ENCODE results near the gene RGS9BP. TPM values are rescaled to one million over a fixed set of nuclear protein-coding genes. Genes with fewer than 3 reads are reported as not detected.

The RGS9BP gene
- total and polyA plus RNA-seq, 10 of the 15 experiments (the other 5 are each of a cell fraction or from before 2014, with no cell fraction given), result 0.01 to 0.10 (median 0.05) TPM; not detected in 6

DNA sequence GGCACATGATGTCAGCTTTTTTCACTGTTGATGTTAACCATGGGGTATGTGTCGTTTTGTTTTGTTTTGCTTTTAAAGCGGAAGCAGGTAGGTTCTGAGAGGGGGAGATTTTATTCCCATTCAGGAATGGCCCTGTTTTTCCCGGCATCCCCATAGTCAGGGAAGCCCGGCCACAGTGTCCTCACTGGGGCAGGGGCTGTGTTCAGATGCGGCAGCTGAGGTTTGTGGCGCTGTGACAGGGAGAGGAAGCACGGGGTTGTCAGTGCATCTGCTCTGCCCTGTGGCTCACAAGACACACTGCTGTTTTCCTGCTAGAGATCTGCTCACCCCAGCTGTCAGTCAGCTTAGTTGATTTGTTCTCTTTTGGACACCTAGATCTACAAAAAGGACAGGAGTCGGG lies 28.3 kb upstream of the RGS9BP start (continued):
- no peak for TF ChIP-seq BHLHE40 (IDR thresholded peaks at IDR 0.05; ENCODE audit: borderline replicate concordance in 1 of 2, low read depth in 2 of 2, low read length in 1 of 2)

DNA sequence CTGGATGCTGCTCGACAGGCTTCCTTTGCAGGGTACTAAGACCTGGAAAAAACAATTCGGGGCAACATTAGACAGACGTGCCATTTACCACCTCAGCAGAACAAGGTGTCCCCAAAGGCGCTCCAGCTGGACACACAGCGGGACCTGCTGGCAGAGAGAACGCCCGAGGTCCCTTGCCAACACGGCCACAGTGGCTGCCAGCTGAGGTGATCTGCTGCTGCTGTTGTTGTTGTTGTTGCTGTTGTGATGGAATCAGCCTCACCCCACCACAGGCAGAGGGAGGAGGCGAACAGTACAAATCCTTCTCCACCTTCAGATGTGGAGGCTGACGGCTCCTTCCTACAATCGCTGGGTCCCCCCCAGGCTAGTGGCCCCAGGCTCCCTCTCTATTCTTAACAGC lies 25.9 kb upstream of the RGS9BP start:
- no peak for DNase-seq (ENCODE audit: low read depth, low spot score)
- H3K4me3 ChIP-seq, result no peak overlapping the region
- H3K27ac ChIP-seq (ENCODE audit: control insufficient read depth, insufficient read depth), result no peak overlapping the region
- H3K79me2 ChIP-seq (ENCODE audit: control insufficient read depth, insufficient read depth, low read length), result no peaks in the 10 kb centered on the region
- peaks cover 11 to 22% of the 10 kb centered on the region in 2 experiments for H3K36me3 ChIP-seq (ENCODE audit: control insufficient read depth in 2 of 2, insufficient read depth in 2 of 2, low read length in 1 of 2)
- peaks cover 3% of the 10 kb centered on the region for H3K4me1 ChIP-seq (ENCODE audit: control insufficient read depth, insufficient read depth, low read length)
- ATAC-seq, result no peak
- SMC1A ChIA-PET (ENCODE audit: uncharacterized antibody, unreplicated experiment), result no interaction called here
- CTCF ChIA-PET, result no interaction called here
- no peak overlapping the region for H3K4me2 ChIP-seq (ENCODE audit: control insufficient read depth, insufficient read depth)
- BruUV-seq (replicated peaks), result no TSS peak
- in situ Hi-C loops (cut with MboI) (no loop called here), intact Hi-C loops (cut with micrococcal nuclease; ENCODE audit: unreplicated experiment) (no loop called here)
- WGBS (ENCODE audit: insufficient coverage, insufficient replicate concordance, low lambda C conversion rate, missing lambda C conversion rate), result 94% methylated on average over 11 of the region's 11 CpGs
- H2AFZ ChIP-seq (ENCODE audit: control insufficient read depth, low read depth, low read length), result no peak overlapping the region
- no peak for FAIRE-seq
- H3K9me3 ChIP-seq (replicated peaks; ENCODE audit: control insufficient read depth, insufficient read depth, low read length), result no peaks in the 10 kb centered on the region
- RAD21 ChIA-PET (ENCODE audit: unreplicated experiment), result no interaction called here
- no peak overlapping the region for H3K9ac ChIP-seq (ENCODE audit: control insufficient read depth, insufficient read depth, low read length)
- POLR2A ChIA-PET, result no interaction called here
- H4K20me1 ChIP-seq (ENCODE audit: control insufficient read depth, insufficient read depth), result no peaks in the 10 kb centered on the region
- H3K27me3 ChIP-seq (replicated peaks in 1 of 2; ENCODE audit: control insufficient read depth in 2 of 2, insufficient read depth in 2 of 2, low read length in 1 of 2), result no peaks in the 10 kb centered on the region
- no peak for TF ChIP-seq CREB1 (IDR thresholded peaks at IDR 0.05; ENCODE audit: low read depth)
- TF ChIP-seq RAD21 (IDR thresholded peaks at IDR 0.05; ENCODE audit: insufficient read depth, low read depth, low read length), result no peak
- TF ChIP-seq MYB (IDR thresholded peaks at IDR 0.05; ENCODE audit: borderline replicate concordance, low read depth, low read length), result no peak
- TF ChIP-seq NR2C1 (IDR thresholded peaks at IDR 0.05), result no peak
- no peak for TF ChIP-seq ZNF207 (IDR thresholded peaks at IDR 0.05; ENCODE audit: borderline replicate concordance)
- TF ChIP-seq, protein P1, sequence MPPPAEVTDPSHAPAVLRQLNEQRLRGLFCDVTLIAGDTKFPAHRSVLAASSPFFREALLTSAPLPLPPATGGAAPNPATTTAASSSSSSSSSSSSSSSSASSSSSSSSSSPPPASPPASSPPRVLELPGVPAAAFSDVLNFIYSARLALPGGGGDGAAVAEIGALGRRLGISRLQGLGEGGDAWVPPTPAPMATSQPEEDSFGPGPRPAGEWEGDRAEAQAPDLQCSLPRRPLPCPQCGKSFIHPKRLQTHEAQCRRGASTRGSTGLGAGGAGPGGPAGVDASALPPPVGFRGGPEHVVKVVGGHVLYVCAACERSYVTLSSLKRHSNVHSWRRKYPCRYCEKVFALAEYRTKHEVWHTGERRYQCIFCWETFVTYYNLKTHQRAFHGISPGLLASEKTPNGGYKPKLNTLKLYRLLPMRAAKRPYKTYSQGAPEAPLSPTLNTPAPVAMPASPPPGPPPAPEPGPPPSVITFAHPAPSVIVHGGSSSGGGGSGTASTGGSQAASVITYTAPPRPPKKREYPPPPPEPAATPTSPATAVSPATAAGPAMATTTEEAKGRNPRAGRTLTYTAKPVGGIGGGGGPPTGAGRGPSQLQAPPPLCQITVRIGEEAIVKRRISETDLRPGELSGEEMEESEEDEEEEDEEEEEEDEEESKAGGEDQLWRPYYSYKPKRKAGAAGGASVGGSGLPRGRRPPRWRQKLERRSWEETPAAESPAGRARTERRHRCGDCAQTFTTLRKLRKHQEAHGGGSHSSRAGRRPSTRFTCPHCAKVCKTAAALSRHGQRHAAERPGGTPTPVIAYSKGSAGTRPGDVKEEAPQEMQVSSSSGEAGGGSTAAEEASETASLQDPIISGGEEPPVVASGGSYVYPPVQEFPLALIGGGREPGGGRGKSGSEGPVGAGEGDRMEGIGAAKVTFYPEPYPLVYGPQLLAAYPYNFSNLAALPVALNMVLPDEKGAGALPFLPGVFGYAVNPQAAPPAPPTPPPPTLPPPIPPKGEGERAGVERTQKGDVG (CRISPR knock-in tag; IDR thresholded peaks at IDR 0.05), result no peak
- TF ChIP-seq KAT2A (conservative IDR thresholded peaks at IDR 0.05; ENCODE audit: control insufficient read depth, low read depth, low read length), result no peak
- TF ChIP-seq SREBF1 (IDR thresholded peaks at IDR 0.05; ENCODE audit: low read length), result no peak
- TF ChIP-seq NFIC (IDR thresholded peaks at IDR 0.05; ENCODE audit: low read depth, low read length), result no peak
- no peak for TF ChIP-seq EED (IDR thresholded peaks at IDR 0.05; ENCODE audit: low read depth)
- no peak for TF ChIP-seq TCF12 (IDR thresholded peaks at IDR 0.05; ENCODE audit: low read depth, low read length)
- no peak for TF ChIP-seq YY1 (IDR thresholded peaks at IDR 0.05; ENCODE audit: low read depth, low read length)
- TF ChIP-seq, protein P2, sequence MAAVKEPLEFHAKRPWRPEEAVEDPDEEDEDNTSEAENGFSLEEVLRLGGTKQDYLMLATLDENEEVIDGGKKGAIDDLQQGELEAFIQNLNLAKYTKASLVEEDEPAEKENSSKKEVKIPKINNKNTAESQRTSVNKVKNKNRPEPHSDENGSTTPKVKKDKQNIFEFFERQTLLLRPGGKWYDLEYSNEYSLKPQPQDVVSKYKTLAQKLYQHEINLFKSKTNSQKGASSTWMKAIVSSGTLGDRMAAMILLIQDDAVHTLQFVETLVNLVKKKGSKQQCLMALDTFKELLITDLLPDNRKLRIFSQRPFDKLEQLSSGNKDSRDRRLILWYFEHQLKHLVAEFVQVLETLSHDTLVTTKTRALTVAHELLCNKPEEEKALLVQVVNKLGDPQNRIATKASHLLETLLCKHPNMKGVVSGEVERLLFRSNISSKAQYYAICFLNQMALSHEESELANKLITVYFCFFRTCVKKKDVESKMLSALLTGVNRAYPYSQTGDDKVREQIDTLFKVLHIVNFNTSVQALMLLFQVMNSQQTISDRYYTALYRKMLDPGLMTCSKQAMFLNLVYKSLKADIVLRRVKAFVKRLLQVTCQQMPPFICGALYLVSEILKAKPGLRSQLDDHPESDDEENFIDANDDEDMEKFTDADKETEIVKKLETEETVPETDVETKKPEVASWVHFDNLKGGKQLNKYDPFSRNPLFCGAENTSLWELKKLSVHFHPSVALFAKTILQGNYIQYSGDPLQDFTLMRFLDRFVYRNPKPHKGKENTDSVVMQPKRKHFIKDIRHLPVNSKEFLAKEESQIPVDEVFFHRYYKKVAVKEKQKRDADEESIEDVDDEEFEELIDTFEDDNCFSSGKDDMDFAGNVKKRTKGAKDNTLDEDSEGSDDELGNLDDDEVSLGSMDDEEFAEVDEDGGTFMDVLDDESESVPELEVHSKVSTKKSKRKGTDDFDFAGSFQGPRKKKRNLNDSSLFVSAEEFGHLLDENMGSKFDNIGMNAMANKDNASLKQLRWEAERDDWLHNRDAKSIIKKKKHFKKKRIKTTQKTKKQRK (IDR thresholded peaks at IDR 0.05; ENCODE audit: low read depth, low read length), result no peak
- TF ChIP-seq DPF2 (IDR thresholded peaks at IDR 0.05), result no peak
